Femur (tissue), 1 donor: ENCODE data around the gene MAP2K2.
"Not testable (repeated sequence)": the region's sequence is repeated elsewhere in the genome, so short reads cannot be mapped to it uniquely, and the experiment has no call there.

Experiments used
- DNase-seq: peaks from one replicate; pipeline ENCODE4 v3.0.0-alpha.2; 2017

Gene MAP2K2

GRCh38 chr19:4123615-4124568 is at the start of gene MAP2K2:
Gene MAP2K2 (minus strand): TSS chr19:4124122. CDS start chr19:4123875, 247 bp downstream.
- peak; percentile 96 for DNase-seq

GRCh38 chr19:4172861-4173473 is 49.0 kb upstream of the MAP2K2 start:
- peak; percentile 66 for DNase-seq

GRCh38 chr19:4171676-4172075 is 47.8 kb upstream of the MAP2K2 start:
- no peak for DNase-seq

- DNase-seq = no peak
These were observed 40.3 kb upstream of the MAP2K2 start for GRCh38 chr19:4164262-4164661.

GRCh38 chr19:4161415-4162077 is 37.6 kb upstream of the MAP2K2 start:
- DNase-seq = no peak

GRCh38 chr19:4157971-4158370 is 34.0 kb upstream of the MAP2K2 start:
- DNase-seq = not testable (repeated sequence)

GRCh38 chr19:4157164-4157563 is 33.2 kb upstream of the MAP2K2 start:
- no peak for DNase-seq

GRCh38 chr19:4154571-4155312 is 30.8 kb upstream of the MAP2K2 start:
- no peak for DNase-seq

- no peak for DNase-seq
These were observed 28.5 kb upstream of the MAP2K2 start for GRCh38 chr19:4152241-4152998.

- no peak for DNase-seq
These were observed 27.7 kb upstream of the MAP2K2 start for GRCh38 chr19:4151623-4152022.

- no peak for DNase-seq
These were observed 25.8 kb upstream of the MAP2K2 start for GRCh38 chr19:4149518-4150288.

GRCh38 chr19:4144666-4145249 is 20.8 kb upstream of the MAP2K2 start:
- DNase-seq = no peak

GRCh38 chr19:4142916-4143315 is 19.0 kb upstream of the MAP2K2 start:
- not testable (repeated sequence) for DNase-seq

GRCh38 chr19:4140237-4140711 is 16.4 kb upstream of the MAP2K2 start:
- no peak for DNase-seq

GRCh38 chr19:4139614-4140236 is 15.8 kb upstream of the MAP2K2 start:
- peak; percentile 75 for DNase-seq

- DNase-seq = no peak
These were observed 14.5 kb upstream of the MAP2K2 start for GRCh38 chr19:4138445-4138844.

GRCh38 chr19:4136680-4137088 is 12.8 kb upstream of the MAP2K2 start:
- DNase-seq = no peak

- not testable (repeated sequence) for DNase-seq
These were observed 11.5 kb upstream of the MAP2K2 start for GRCh38 chr19:4135386-4135785.

- no peak for DNase-seq
These were observed 10.4 kb upstream of the MAP2K2 start for GRCh38 chr19:4134351-4134750.
